Effector CD4-positive, alpha-beta T cell (primary cell): ENCODE measurements around the gene SDK1.

ENCODE experiments used
- DNase-seq: peaks from one replicate; pipeline ENCODE4 v3.0.0-alpha.2; 2020

Gene SDK1

DNA sequence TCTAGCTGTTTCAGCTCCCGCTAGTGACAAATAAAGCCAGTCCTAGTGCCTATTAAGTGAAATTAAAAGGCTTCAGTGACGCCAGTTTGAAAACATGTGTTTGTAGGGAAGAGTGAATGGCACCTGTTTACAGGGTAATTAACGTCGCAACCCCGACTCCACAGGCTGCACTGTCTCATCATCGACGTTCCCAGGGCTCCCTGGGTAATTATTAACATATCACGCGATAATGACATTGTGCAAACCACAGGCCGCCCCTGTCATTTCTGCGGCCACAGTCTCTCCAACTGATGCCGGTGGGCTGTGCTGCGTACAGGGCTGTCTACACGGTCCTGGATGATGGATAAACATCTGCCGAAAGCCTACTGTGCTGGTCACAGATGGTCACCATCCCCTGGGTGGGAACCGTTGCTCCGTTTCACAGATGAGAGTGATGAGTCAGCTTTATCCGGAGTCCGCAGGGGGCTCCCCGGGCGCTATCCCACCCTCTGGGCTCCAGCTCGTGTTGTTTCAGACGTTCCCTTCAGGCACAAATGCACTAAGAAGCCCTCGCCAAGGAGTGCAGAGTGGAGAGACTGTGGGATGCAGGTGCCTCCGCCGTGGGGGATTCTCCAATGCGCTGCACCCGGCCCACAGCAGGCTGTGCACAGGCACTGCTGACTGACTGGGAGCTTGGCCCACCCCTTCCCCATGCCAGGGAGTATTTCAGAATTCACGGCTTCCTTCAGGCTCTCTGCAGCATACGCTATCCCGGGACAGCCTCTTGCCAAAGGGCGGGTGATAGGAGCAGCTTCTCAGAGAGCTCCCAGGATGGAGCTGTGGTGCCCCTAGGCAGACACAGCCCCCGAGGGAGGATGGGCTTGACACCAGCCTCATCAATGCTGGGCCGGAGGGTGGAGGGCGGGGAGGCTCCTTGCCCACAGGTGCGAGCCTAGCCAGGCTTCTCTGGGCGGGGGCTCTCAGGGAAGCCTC is 889.2 kb downstream of the SDK1 start:
- DNase-seq = no peak

DNA sequence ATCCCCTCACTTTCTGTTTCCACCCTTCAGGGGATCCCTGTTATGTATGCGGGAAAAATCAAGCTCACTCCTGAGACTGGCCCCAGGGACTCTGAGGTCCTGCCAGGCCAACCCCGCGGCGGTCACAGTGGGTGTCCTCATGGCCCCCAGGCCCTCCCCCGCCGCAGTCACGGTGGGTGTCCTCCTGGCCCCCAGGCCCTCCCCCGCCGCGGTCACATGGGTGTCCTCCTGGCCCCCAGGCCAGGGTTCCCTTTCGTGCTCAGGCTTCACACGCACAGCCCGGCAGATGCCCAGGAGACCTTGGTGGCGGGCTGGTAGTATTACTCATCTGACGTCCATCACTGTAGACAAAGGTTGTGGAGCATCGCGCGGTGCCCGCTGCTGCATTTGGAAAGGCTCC is 890.0 kb downstream of the SDK1 start:
- no peak for DNase-seq

DNA sequence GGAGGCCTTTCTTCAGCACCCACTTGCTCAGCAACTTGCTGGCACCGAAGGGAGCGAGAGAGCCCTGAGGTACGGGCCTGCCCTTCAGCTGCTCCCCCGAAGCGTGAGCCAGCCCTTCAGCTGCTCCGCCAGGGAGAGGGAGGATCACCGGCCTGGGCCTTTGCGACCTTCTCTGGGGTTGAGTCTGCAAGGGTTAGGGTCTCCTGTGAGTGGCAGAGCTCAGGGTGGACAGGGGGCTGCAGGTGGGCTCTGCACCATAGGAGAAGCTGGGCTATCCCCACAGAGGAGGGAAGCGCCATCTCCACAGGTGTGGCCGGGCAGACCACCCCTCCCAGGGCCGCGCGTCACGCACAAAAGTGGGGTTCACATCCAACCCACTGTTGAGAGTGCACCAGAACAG is 890.5 kb downstream of the SDK1 start:
- no peak for DNase-seq

DNA sequence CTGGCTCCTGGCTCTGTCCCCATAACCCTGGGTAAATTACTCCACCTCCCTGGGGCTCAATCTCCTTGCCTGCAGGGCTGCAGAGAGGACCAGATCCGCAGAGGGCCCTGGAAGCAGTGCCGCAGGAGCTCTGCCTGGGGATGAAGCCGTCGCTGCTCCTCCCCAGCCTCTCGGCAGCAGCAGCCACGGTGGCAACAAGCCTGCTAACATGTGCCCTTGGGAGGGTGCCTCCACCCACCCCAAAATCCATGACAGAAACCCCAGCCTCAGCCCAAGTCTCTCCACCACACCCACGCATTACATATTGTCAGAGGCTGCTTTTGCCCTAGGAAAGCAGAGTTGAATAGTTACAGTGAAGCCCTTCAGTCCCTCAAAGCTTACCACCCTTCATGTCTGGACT is 894.6 kb downstream of the SDK1 start:
- DNase-seq = no peak

DNA sequence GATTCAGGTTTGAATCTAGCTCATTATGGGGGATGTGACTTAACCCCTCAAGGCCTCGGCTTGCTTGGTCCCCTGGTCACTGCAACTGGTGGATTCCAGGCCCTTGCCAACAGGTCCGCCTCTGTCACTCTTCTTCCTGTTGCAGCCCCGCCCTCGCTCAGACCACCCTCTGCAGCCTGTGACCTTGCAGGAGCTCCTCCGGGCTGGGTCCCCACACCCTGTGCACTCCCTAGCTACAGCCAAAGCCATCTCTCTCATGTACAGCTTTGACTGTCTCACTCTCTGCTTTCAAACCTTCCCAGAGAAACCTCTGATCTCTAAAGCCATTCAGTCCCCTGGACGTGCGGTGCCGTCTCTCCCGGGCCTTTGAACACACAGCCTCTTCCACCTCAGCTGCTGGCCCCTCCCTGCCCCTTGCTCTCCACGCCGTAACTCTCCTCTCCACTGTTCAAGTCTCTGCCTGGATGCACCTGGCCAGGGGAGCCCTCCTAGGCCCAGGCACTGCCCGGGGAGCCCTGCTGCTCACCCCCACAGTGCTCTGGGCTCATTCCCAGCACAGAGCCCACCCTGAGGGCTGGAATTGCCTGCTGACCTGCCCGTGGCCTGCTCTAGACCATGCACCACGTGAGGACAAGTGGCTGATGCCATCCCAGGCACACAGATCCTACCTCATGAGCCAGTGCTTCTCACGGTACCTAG is 895.2 kb downstream of the SDK1 start:
- no peak for DNase-seq

DNA sequence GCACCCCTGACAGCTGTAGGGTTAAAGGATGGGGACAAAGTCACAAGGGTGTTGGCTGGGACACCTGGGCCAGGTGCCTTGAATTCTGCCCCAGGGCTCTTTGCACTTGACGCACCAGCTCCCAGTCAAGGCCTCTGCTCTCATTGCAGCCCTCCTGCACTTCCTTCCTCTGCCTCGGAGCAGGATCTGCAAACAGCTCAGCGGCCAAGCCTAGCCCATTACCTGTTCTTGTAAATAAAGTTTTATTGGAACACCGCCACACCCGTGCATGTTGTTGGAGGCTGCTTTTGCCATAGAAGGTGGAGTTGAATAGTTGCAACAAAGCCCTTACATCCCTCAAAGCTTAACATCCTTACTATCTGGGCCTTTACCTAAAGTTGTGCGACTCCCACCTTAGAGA is 897.2 kb downstream of the SDK1 start:
- DNase-seq = no peak

DNA sequence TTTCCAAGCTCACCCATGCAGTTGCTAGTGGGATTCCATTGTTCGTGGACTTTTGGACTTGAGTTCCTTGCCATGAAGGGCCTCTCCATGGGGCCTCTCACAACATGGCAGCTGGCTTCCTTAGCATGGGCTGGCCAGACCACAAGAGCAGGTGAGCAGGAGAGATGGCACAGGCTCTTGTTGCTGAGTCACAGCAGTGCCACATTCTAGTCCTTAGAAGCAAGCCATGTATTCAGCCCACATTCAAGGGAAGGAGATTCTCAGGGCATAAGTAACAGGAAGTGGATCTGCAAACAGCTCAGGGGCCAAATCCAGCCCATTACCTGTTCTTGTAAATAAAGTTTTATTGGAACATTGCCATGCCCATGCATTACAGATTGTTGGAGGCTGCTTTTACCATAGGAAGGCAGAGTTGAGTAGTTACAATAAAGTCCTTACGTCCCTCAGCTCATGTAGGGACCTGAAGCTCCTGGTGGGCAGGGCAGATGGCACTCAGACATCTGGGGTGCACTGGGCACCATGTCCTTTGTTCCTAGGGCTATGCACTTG is 899.6 kb downstream of the SDK1 start:
- no peak for DNase-seq

DNA sequence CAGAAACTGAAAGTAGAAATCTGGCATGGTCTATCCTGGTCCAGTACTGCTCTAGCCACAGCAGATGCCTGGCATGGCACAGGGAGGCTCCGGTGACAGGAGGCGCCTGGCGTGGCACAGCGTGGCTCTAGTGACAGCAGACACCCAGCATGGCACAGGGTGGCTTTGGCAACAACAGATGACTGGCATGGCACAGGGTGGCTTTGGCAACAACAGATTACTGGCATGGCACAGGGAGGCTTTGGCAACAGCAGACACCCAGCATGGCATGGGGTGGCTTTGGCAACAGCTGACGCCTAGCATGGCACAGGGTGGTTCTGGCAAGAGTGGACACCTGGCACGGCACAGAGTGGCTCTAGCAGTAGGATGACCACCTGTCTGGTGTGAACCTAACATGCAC is 900.5 kb downstream of the SDK1 start:
- DNase-seq = no peak

DNA sequence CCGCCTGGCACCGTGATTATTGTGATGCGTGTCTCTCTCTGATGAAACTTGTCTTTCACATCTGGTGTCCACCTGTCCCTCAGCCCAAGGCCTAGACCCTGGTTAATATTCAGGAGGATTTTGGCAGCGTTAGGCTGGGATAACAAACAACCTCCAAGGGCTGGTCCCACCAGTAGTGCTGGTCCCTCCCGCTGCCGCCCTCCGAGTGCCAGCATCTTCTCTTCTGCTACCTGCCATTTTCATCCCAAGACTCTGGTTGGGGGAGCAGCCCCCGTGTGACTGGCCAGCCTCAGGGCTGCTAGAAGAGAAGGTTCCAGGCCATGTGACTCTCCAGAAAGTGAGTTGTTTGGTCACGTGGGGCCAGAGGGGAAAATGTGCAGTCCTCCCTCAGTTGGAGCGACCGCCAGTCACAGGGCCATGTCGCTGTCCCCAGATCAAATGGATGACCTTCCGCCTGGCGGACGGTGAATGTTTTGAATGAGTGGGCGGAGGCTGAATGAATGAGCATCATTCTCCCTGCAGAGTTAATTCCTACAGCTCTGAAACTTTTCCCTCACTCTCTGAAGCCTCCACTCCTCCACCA is 901.2 kb downstream of the SDK1 start:
- no peak for DNase-seq

DNA sequence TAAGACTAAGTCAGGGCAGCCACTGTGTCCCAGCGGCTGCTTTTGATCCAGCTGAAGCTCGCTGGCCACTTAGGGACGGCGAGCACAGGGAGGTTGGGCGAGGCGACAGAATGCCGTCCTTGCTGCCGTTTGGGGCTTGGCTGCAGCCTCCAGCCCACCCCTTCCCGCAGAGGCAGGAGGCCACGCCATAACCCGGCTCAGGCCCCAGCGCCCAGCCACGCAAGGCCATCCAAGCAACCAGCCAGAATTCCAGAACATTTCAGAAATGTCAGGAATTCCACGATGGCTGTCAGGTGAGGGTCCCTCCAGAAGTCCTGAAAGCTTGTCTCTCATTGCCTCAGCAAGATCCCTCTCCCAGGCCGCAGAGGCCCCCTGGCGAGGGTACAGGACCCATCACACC is 901.9 kb downstream of the SDK1 start:
- no peak for DNase-seq

DNA sequence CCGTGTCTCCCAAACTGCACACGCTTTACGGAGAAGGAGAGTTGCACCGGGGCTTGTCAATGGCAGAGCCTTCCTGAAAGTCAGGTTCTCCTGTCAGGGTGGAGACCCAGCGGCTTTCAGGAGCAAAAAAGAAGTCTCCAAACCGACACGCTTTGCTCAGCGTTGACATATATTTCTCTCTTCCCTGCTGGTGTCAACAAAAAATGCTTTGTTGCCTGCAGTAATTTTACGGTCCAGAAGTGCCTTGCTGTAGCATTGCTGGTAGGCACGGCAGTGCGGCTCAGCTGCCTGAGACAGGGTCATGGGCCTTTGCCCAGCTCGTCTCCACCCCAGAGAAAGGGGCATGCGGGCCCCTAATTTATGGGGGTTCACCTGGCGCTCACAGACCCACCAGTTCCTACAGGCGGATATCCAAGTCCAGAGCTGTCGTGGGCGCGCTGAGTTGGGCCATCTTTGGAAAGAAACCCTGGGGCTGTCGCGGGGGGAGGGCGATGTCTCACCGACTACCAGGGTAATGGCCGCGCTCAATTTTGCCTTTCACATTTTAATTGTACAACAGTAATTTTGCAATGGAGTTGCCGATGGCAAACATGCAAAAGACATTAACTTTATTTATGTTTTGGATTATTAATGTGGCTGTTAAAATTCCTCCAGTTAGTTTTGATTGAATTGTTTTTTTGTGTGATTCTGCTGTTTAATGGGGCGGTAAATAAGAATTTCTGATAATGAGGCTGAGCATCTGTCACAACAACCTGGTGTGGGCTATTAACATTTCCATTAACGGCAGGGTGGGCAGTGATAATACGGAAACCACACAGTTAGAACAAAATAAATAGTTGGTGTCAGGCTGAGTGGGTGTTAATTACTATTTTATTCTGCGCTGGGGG is 902.8 kb downstream of the SDK1 start:
- no peak for DNase-seq

DNA sequence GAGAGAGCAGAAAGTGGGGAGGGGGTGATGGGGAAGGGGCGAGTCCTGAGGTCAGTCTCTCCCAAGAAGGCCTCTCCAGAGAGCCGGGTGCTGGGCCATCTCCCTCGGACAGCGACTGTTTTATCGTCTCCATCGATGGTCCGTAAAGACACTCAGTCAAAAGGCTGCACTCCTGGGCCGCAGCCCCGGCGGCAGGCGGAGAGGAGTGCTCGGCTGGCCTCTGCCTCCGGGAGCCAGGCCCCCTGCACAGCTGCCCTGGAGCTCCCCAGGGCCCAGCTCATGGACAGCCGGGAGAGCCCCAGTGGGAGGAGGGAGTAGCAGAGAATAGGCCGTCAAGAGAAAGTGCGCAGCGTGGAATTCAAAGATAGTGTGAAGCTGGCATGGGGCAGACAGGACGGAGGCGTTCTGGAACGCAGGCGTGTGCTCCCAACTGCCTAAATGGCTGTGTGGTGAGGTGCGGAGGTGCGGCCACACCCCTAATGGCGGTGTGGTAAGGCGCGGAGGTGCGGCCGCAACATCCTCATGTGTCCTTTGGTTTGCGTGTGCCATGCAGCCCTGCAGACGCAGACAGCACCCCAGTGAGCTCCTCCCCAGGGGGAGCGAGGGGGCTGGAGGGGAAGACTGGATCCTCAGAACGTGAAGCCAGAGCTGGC is 903.6 kb downstream of the SDK1 start:
- DNase-seq = no peak

DNA sequence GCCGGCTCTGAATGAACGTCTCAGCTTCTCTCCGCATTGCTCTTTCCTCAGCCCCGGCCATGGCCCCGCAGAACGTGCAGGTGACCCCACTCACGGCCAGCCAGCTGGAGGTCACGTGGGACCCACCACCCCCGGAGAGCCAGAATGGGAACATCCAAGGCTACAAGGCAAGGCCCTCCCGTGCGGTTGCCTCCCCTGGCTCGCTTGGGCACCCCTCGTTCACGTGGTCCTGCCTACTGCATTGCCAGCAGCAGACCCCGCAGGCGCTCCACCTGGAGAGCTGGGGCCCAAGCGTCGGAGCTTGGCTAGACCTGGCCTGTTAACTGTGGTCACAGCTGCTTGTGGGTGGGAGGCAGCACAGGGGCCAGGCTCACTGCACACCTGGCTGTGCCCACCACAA is 904.8 kb downstream of the SDK1 start:
- DNase-seq = no peak

DNA sequence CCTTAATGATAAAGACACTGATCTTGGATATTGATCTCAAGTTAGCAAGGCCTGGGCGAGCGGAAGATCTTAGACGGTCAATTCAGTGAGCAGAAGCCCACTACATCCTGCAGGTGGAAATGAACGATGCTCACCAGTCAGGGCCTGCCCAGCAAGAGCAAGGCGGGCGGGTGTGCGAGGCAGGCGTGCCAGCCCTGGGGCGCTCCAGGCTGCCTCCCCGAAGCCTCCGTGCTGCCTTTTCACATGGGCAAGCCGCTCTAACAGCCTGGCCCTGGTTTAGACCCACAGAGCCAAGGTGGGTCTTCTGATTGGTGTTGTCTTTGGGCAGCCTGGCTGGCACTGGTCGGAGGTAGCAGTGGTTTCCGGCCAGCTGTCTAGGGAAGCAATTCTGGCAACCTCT is 906.0 kb downstream of the SDK1 start:
- DNase-seq = no peak

DNA sequence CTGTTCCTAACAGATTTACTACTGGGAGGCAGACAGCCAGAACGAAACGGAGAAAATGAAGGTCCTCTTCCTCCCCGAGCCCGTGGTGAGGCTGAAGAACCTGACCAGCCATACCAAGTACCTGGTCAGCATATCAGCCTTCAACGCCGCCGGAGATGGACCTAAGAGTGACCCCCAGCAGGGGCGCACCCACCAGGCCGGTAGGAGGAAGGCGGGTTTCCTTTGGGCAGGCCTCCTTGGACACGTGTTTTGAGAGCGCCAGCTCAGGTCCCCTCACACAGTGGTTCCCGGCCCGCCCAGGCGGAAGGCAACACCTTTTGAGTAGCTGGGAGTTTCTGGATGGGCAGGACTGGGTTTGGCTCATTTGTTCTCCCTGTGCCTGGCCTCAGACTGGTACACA is 907.0 kb downstream of the SDK1 start:
- DNase-seq = no peak

DNA sequence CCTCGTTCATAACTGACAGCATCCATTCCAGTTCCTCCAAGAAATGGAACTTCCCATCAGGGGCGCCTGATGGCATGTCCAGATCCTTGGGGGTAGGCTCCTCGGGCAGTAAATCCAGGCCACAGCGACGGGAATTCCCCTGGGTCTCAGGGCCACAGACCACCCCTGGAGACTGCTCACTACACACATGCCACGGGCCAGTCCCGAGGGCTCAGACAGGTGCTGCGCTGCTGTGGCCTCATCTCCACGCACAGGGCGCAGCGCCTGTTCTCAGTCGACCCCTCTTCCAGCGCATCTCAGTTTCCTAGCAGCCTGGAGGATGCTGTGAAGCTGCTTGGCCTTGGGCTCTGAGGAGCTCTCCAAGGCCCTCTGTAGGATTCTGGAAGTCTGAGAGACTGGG is 907.5 kb downstream of the SDK1 start:
- DNase-seq = no peak

DNA sequence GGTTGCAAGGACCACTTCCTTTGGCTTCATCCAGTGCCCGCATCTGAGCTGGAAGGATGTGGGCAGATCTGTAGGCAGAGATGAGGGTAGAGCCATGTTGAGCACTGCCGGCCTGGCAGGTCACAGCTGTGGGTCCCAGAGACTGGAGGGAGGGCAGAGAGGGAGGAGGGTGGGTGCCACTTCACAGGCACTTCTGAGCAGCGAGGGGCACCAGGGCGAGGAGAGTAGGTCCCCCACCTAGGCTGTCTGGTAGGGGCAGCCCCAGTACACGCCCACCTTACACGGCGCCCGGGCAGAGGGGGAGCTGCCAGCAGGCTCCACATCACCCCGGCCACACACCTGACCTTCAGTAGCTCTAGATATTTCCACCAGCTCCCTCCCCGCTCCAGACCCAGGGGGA is 908.1 kb downstream of the SDK1 start:
- DNase-seq = no peak

DNA sequence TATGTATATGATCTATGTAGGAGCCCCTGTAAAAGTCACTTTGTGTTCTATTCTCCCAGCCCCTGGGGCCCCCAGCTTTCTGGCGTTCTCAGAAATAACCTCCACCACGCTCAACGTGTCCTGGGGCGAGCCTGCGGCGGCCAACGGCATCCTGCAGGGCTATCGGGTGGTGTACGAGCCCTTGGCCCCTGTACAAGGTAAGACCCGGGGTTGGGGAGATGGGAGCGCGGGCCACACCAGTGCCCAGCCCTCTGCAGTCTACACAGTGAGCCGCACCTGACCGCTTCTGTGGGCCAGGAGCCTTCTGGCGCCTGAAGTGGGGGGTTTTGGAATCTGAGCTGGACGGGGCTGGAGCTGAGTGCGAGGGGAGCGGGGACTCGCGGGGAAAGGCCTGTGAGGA is 908.9 kb downstream of the SDK1 start:
- DNase-seq = no peak

DNA sequence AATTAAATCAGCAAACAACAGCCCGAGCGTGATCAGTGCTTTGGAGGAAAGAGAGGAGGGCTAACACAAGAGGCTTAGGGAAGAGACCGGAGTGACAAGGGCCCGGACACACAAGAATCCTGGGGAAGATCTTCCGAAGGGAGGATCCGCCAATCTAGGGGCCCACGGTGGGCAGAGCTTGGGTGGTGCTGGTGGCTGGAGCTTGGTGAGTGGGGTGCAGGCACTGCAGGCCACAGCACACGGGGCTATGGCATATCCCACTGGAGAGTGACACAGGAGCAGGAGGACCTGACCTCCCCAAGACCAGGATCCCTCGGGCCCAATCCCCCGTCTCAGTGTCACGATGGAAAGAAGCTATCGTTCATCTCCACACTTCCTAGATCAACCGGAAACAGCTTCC is 909.8 kb downstream of the SDK1 start:
- no peak for DNase-seq

DNA sequence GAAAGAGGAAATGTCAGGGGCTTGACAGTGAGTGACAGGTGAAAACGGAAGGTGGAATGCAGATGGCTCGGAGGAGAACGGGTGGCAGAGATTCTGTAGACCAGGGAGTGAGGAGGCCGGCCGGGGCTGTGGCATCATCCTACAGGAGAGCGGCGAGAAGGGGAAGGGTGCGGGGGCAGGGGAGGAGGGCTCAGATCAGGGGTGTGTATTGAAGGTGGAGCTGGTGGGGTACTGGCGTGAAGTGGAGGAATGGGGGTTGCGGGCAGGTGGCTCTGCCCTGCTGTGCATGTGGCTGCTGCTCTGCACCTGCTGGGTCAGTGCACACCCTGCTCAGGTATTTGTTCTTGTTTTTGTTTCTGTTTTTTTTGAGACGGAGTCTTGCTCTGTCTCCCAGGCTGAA is 910.2 kb downstream of the SDK1 start:
- no peak for DNase-seq

DNA sequence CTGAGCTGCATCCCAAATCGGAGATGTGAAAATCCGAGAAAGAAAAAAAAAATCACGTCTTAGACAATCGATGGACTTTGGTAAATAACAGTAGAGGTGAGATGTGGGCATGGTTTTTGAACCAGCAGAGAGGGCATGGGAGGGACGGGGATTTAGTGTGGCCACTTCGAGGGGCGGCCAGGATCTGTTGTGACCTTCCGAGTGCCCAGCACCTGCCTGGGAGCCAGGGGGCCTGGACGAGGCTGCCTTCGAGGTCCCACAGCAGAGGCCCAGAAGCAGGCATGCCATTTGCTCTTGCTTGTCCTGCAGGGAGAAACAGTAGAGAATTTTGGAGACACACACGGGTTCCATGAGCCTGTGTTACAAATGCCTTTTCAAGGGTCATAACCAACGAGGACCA is 911.3 kb downstream of the SDK1 start:
- DNase-seq = no peak
